K562 (cell line): Measurements from ENCODE around the gene SPSB1.

Source experiments
- POLR2A ChIP-seq: fragments of 450-650 bp; conservative IDR thresholded peaks from 2 replicates; pipeline ENCODE4 v1.6.1; 2016
- PURB ChIP-seq: sonication (generic); formaldehyde crosslinking; IDR thresholded peaks from 2 replicates; pipeline ENCODE4 v1.9.0; 2021; ENCODE audit warnings: low read depth, mild to moderate bottlenecking, missing genetic modification reagents
- YBX1 ChIP-seq: fragments of 450-650 bp; IDR thresholded peaks from 2 replicates; pipeline ENCODE4 v1.7.1; 2016; ENCODE audit warnings: mild to moderate bottlenecking
- ZBTB17 ChIP-seq: fragments of 450-650 bp; formaldehyde crosslinking; IDR thresholded peaks from 2 replicates; pipeline ENCODE4 v1.4.0; 2020; ENCODE audit warnings: mild to moderate bottlenecking
- ZNF143 ChIP-seq: sonication (generic); formaldehyde crosslinking; IDR thresholded peaks from 2 replicates; pipeline ENCODE4 v1.9.0; 2022; ENCODE audit warnings: mild to moderate bottlenecking, missing genetic modification reagents
- TF ChIP-seq, protein P1 (sequence below), 3 experiments: IDR thresholded peaks in 2 of 3; conservative IDR thresholded peaks in 1 of 3; 2 replicates each; pipeline ENCODE4 v1.5.1; 2011 to 2012; ENCODE audit warnings: low read length in 3 of 3, mild to moderate bottlenecking in 3 of 3, control low read depth in 2 of 3, improper control_type of control experiment in 1 of 3, inconsistent platforms in 1 of 3, low read depth in 1 of 3, mixed read lengths in 1 of 3, moderate library complexity in 1 of 3; ENCODE audit not compliant: insufficient read depth in 2 of 3

- TF ChIP-seq ZNF143 (CRISPR knock-in tag) (no peak), POLR2A (no peak), YBX1 (no peak), PURB (no peak), ZBTB17 (no peak)
- TF ChIP-seq, protein P1, sequence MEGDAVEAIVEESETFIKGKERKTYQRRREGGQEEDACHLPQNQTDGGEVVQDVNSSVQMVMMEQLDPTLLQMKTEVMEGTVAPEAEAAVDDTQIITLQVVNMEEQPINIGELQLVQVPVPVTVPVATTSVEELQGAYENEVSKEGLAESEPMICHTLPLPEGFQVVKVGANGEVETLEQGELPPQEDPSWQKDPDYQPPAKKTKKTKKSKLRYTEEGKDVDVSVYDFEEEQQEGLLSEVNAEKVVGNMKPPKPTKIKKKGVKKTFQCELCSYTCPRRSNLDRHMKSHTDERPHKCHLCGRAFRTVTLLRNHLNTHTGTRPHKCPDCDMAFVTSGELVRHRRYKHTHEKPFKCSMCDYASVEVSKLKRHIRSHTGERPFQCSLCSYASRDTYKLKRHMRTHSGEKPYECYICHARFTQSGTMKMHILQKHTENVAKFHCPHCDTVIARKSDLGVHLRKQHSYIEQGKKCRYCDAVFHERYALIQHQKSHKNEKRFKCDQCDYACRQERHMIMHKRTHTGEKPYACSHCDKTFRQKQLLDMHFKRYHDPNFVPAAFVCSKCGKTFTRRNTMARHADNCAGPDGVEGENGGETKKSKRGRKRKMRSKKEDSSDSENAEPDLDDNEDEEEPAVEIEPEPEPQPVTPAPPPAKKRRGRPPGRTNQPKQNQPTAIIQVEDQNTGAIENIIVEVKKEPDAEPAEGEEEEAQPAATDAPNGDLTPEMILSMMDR (IDR thresholded peaks at IDR 0.05 in 2 of 3, conservative IDR thresholded peaks at IDR 0.05 in 1 of 3; ENCODE audit: insufficient read depth in 2 of 3, low read depth in 1 of 3, low read length in 3 of 3), result no peak
Observed at GRCh38 chr1:9349331-9349851, 56.7 kb downstream of the SPSB1 start.
